Fibroblast of peridontal ligament (primary cell): ENCODE measurements around the gene HIC1.

Source experiments
- DNase-seq: peaks from one replicate; pipeline ENCODE4 v3.0.0-alpha.2; 2010; ENCODE audit errors: extremely low read depth

HIC1 gene

GRCh38 chr17:2076087-2076984, 21.4 kb downstream of the HIC1 start:
- no peak for DNase-seq

DNA sequence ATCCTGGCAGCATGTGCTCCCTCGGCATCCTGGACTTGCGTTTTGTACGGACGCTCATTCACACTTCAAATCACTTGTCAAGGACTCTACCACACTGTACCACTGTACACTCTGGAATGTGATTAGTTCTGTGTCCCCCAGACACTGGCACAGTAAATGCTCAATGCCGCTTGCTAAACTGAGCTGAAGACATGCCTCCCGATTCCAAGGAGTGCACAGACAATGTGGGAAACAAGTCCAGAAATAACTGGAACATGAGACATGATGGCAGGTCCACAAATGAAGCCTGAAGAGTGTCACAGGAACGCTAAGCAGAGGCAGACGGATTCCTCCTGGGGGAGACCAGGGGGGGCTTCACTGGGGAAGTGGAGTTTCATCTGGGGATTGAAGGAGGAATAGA, 22.1 kb downstream of the HIC1 start:
- no peak for DNase-seq

GRCh38 chr17:2081564-2081963, 26.7 kb downstream of the HIC1 start:
- DNase-seq, result no peak

DNA sequence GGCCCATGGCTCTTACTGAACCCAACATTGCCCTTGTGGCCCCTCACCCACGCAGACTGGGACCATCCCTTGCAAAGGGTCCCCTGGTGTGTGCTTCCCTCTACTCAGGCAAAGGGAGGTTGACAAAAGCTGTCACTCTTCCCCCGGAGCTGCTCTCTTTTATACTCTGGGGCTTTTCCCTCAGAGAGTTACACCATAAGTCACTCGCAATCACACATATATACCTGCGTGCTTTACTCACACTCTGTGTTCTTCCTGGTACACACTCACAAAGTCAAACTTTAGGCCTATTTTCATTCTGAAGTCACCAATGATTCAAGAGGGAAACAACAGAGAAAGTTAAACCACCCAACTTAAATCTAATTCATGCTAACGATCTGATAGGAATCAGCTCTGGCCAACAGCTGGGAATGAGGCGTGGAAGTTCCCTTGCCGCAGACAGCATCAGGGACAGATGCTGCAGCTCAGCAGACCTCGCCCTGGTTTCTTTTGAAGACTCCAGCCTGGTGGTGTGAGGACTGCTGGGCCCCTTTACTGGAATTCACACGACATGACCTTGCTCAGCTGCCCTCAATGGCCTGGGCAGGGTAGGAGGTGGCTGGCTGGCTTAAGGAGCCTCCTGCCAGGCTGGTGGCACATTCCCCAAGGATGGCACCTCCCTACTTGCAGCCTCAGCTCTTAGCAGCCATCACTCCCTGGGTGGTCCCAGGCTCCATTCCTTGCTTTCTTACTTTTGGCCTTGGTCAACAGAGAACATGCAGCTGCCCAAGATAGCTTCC, 27.3 kb downstream of the HIC1 start:
- no peak for DNase-seq

- DNase-seq, result no peak
Measured at GRCh38 chr17:2083613-2084035, 28.7 kb downstream of the HIC1 start.

GRCh38 chr17:2084036-2084765, 29.3 kb downstream of the HIC1 start:
- peak; percentile 52 for DNase-seq

DNA sequence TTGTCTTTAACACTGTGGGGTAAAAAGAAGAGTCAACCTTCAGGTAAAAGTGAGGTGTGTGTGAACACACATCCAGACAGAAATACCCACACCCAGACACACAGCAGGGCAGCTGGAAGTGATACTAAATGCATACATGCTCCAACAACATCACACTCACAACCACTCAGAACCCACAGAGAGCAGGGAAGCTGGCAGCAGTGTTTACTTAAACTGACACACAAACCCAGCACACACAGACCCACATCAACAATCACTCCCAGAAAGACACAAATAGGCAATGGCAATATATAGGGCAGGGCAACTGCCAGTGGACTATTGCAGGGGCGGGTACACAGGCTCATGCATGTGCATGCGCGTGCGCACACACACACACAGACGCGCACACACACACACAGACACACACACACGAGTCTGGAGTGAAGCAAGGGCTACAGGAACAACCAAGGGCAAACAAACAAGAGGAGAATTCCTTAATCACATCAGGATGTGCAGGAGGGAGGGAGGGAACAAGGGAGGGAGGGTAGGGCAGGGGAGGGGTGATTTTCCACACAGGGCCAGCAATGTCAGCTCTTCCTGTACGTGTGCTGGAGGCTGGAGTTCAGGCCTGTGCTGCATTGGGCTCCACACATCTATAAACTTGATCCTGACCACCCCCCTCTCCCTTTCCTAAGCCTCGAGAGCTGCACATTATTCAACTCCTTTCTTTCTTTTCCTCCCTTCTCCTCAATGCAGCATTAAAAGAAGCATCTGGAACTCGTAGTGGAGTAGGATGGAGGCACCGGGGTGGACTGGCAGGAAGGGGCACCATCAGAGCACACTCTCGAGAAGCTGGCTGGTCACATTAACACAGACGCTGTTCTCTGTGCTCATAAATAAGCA, 30.1 kb downstream of the HIC1 start:
- DNase-seq, result peak; percentile 91

DNA sequence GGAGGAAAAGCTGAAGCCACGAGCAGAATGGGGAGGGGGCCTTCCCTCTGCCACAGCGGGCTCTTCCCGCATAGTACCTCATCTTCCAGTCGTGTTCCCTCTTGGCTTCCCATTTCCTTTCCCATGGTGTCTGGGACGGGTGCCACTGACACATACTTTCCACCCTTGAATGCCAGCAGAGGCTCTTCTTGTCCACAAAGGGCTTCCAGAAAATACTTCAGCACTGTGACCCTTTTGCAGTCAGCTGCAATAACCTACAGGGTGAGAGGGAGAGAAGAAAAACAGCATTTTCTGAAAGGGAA, 30.7 kb downstream of the HIC1 start:
- peak; percentile 74 for DNase-seq

GRCh38 chr17:2086306-2086705, 31.4 kb downstream of the HIC1 start:
- DNase-seq, result no peak

GRCh38 chr17:2087597-2088211, 32.8 kb downstream of the HIC1 start:
- no peak for DNase-seq

DNA sequence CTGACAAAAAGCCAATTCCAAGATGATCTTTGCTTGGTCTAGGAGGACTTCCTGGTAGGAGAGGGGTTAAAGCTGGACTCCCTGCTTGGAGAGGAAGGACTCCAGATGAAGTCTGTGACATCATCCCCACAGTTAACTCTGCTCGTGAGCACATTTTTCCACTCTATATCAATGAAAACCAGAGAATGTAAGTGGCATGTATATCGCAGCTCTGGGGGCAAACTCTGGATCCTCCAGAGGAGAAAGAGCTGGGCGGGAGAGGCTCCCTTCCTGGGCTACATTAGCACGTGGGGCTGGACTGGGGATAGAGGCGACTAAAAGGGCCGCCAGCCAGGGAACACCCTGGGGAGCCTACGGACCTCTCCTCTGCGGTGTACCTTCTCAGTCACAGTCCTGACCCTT, 34.1 kb downstream of the HIC1 start:
- DNase-seq, result peak; percentile 79

DNA sequence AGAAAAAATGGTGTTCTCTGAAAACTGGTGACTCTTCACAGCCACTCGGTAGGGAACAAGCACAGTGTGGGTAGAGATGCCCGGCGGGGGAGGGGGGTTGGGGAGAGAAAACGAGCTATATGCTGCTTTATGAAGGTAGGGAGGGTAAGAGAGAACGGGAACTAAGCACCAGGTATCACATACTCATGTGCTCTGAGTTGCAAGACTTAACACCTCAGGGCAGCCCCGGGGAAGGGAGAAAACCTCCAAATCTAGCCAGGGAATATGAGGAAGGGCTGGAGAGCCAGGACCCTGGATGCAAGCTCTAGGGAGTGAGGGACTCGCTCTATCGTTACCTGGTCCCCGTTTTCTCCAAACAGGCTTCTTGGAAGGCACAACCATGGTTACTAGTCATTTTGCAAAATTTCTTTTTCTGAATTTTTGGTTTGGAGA, 35.3 kb downstream of the HIC1 start:
- DNase-seq, result no peak

DNA sequence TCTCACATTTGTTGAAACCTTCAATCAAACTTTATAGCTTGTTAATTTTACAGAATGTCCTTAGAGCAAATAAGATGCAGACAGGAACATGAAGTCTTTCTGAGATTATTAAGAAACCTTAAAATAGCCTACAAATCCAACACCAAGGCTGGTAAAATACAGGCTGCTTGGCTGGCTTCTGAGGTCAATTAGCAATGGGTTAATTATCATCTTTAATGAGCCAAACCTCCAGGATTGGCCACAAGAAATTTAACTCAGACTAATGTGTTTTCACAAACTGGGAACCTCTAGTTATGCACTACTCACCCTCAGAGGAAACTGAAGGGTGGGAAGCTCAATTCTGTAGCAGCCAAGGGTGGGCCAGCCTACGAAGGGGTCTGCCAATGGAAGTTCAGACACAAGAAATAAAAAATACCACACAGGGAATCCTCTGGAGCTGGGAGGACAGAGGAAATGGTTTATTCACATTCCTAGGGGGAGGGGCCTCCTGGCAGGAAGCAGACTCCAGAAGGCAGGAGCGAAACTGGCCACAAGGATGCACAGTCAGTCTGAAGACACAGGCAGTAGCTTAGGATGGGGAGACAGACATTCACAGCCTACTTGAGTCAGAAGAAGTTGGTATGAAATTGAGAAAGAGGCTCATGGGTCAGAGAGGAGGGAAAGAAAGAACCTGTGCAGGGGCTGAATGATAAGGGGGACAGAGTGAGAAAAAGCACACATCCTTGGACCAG, 36.1 kb downstream of the HIC1 start:
- DNase-seq, result peak; percentile 91

DNA sequence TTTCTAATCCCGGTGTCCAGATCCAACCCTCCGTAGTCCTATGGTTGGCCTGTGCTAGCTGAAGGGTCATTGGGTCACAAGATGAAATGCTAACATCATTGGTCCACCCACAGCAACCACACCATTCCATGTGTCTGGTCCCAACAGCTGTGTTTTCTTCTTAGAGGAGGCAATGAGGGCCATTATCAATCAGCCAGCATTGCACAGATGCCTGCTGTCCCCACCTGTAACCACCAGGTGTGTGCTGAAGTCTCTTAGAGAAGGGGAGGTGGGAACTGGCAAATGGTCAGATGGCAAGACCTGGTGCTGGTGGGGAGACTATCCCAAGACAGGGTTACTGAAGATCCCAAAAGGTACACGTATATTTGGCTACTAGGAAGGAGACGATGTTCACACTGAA, 37.4 kb downstream of the HIC1 start:
- no peak for DNase-seq

GRCh38 chr17:2093349-2093748, 38.4 kb downstream of the HIC1 start:
- no peak for DNase-seq

- DNase-seq, result peak; percentile 80
Measured at GRCh38 chr17:2094891-2095535, 40.1 kb downstream of the HIC1 start.

GRCh38 chr17:2095536-2095910, 40.6 kb downstream of the HIC1 start:
- no peak for DNase-seq

- no peak for DNase-seq
Measured at GRCh38 chr17:2101448-2102257, 46.8 kb downstream of the HIC1 start.
